GM19328 (cell line): ENCODE measurements around the gene IRAK2.
"Not testable (repeated sequence)": the region's sequence is repeated elsewhere in the genome, so short reads cannot be mapped to it uniquely, and the experiment has no call there.

Experiments
- ATAC-seq: cut with Tn5 transposase; IDR thresholded peaks from one replicate; pipeline ENCODE4 v1.9.1; 2021; ENCODE audit warnings: mild to moderate bottlenecking, moderate library complexity; ENCODE audit not compliant: unreplicated experiment

Gene IRAK2, protein sequence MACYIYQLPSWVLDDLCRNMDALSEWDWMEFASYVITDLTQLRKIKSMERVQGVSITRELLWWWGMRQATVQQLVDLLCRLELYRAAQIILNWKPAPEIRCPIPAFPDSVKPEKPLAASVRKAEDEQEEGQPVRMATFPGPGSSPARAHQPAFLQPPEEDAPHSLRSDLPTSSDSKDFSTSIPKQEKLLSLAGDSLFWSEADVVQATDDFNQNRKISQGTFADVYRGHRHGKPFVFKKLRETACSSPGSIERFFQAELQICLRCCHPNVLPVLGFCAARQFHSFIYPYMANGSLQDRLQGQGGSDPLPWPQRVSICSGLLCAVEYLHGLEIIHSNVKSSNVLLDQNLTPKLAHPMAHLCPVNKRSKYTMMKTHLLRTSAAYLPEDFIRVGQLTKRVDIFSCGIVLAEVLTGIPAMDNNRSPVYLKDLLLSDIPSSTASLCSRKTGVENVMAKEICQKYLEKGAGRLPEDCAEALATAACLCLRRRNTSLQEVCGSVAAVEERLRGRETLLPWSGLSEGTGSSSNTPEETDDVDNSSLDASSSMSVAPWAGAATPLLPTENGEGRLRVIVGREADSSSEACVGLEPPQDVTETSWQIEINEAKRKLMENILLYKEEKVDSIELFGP

GRCh38 chr3:10164546-10165393, at the start of gene IRAK2:
IRAK2 (plus strand) TSS chr3:10164919; CDS start chr3:10164955, 36 bp downstream.
- ATAC-seq = peak; percentile 71

DNA sequence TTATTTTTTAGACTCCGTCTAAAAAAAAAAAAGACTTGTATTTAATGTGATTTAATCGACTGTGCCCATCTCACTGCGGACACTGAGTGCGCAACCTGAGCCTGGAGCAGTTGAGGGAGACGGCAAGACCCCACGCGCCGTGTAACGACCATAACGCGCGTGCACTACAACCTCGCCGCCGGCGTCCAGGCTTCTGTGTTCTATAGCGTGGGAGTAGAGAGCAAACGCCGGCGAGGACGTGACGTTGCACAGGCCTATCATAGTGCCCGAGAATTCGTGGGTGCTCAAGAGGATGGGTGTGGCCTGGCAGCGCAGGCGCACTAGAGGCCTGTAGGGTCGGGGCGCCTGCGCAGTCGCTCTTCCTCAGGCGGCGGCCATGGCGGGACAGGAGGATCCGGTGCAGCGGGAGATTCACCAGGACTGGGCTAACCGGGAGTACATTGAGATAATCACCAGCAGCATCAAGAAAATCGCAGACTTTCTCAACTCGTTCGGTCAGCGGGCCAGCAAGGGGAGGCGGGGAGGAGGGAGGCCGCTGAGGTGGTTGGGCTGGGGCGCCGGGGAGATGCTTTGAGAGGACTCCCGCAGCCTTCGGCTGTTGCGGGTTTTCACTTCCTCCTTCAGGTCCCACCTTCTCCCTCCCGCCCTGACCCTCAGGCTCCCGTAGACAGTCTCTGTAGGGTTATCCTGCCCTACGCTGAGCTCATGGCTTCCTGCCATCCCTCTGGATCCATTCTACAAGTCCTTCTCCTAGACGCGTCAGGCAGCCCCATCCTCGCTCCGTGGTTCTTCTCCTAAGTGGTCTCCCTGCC, 49.2 kb upstream of the IRAK2 start, which contains the start of gene BRK1:
Gene BRK1 (plus strand): TSS at position 350 of the 812 bp plus-strand sequence. CDS start 27 bp downstream, at position 377.
- peak; percentile 91 for ATAC-seq

GRCh38 chr3:10116138-10116460, 48.6 kb upstream of the IRAK2 start:
- peak; percentile 4 for ATAC-seq

DNA sequence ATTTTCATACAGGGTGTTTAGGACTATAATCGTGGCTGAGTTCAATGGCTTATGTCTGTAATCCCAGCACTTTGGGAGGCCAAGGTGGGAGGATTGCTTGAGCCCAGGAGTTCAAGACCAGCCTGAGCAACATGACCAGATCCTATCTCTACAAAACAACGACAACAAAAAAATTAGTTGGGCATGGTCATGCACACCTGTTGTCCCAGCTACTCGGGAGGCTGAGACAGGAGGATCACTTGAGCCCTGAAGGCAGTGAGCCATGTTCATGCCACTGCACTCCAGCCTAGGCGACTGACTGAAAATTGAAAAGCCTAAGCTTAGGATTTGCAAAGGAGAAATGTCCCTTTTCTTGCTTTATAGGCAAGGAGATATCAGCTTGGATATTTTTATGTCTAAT, 47.8 kb upstream of the IRAK2 start:
- ATAC-seq = no peak

GRCh38 chr3:10119376-10119775, 45.3 kb upstream of the IRAK2 start:
- no peak for ATAC-seq

DNA sequence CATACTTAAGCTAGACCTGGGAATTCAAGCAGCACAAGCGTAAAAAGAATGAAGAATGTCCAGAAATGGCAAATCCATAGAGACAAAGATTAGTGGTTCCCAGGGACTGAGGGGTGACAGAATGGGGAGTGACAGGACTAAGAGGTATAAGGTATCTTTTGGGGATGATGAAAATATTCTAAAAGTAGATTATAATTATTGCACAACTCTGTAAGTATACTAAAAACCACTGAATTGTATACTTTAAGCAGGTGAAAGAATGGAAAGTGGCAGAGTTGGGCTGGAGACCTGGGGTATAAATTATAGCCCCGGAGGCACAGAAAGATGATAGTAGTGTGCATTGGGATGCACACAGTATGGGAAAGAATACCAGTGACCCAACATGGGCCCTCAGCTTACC, 43.7 kb upstream of the IRAK2 start:
- ATAC-seq = no peak

DNA sequence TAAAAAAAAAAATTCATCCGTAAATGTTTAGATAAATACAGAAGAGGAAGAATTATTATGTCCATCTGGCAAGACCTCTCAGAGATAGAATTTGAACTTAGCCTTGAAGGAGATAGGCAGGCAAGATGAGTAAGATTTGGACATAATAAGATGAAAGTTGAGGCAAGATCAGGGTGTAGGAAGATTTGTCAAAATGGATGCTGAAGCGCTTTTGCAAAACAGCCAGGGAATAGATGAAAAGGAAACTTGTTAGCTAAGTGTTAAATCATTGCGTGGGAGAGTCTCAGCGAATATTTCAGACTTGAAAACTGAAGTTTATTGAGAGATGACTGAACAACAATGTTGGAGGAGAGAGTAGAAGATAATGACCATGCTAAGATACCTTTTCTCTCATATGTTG, 42.0 kb upstream of the IRAK2 start:
- no peak for ATAC-seq

DNA sequence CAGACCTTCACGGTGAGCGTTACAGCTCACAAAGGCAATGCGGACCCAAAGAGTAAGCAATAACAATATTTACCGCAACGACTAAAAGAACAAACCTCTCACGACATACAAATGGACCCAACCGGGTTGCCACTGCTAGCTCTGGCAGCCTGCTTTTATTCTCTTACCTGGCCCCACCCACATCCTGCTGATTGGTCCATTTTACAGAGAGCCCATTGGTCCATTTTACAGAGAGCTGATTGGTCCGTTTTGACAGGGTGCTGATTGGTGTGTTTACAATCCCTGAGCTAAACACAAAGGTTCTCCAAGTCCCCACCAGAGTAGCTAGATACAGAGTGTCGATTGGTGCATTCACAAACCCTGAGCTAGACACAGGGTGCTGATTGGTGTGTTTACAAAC, 28.8 kb upstream of the IRAK2 start:
- ATAC-seq = not testable (repeated sequence)

- ATAC-seq = no peak
These were observed 28.2 kb upstream of the IRAK2 start for GRCh38 chr3:10136426-10137005.

GRCh38 chr3:10137178-10137577, 27.5 kb upstream of the IRAK2 start:
- no peak for ATAC-seq

DNA sequence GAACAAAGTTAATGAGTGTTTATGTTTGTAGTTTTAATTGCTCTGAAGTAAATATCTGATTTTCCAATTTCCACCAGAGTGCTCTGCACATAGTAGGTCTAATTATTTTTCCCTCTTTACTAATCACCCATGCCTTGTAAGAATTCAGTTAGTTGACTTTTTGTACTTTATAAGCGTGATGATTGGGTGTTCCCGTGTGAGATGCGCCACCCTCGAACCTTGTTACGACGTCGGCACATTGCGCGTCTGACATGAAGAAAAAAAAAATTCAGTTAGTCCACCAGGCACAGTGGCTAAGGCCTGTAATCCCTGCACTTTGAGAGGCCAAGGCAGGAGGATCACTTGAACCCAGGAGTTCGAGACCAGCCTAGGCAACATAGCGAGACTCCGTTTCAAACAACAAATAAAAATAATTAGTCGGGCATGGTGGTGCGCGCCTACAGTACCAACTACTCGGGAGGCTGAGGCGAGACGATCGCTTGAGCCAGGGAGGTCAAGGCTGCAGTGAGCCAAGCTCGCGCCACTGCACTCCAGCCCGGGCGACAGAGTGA, 23.6 kb upstream of the IRAK2 start:
- ATAC-seq = no peak

DNA sequence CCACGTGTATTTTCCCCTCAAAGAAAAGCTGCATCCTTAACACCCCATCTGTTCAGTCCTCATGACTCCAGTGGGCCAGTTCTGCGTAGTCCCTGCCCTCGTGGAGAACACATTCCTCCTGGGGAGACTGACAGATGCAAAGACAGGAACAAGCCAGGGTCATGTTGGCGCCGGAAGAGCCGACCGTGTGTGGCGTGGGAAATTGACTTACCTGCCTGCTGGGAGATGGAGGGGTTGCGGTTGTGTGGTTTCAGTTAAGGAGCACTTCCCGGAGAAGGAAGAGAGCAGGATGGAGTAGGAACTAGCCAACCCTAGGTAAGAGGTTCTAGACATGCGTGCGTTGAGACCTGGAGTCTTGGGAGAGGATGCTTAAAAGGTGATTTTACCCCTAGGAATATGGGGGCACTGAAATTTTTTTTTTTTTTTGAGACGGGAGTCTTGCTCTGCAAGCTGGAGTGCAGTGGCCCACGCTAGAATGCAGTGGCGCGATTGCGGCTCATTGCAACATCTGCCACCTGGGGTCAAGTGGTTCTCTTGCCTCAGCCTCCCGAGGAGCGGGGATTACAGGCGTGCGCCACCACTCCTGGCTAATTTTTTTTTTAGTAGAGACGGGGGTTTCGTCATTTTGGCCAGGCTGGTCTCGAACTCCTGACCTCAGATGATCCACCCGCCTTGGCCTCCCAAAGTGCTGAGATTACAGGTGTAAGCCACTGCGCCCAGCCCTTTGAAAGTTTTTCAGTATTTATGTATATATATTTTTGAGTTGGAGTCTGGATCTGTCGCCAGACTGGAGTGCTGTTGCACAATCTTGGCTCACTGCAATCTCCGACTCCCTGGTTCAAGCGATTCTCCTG, 21.8 kb upstream of the IRAK2 start:
- ATAC-seq = no peak

DNA sequence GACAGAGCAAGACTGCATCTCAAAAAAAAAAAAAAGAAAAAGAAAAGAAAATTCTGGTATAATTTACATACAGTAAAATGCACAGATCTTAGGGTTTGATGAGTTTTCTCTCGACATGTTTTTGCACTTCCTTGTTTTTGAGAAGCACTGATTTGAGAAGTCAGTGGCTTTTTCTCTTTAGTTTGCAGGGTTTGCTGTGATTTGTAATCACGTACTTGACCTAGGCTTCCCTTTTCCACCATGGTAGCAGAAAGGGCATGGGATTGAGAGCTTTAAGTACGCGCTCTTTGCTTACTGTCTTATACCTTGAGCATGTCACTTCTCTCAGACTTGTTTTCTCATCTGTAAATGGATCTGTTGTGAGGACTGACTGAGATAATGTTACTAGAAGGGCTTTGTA, 19.0 kb upstream of the IRAK2 start:
- ATAC-seq = no peak

GRCh38 chr3:10149226-10149625, 15.5 kb upstream of the IRAK2 start:
- no peak for ATAC-seq

DNA sequence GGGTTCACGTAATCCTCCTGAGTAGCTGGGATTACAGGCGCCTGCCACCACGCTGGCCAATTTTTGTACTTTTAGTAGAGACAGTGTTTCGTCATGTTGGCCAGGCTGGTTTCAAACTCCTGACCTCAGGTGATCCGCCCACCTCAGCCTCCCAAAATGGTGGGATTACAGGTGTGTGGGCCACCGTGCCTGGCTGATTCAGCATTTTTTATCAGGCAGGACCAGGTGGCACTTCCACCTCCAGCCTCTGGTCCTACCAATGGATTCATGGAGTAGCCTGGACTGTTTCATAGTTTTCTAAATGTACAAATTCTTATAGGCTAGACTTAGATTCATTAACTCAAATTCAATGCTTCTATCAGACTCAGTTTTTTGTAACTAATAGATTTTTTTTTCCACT, 13.7 kb upstream of the IRAK2 start:
- no peak for ATAC-seq

DNA sequence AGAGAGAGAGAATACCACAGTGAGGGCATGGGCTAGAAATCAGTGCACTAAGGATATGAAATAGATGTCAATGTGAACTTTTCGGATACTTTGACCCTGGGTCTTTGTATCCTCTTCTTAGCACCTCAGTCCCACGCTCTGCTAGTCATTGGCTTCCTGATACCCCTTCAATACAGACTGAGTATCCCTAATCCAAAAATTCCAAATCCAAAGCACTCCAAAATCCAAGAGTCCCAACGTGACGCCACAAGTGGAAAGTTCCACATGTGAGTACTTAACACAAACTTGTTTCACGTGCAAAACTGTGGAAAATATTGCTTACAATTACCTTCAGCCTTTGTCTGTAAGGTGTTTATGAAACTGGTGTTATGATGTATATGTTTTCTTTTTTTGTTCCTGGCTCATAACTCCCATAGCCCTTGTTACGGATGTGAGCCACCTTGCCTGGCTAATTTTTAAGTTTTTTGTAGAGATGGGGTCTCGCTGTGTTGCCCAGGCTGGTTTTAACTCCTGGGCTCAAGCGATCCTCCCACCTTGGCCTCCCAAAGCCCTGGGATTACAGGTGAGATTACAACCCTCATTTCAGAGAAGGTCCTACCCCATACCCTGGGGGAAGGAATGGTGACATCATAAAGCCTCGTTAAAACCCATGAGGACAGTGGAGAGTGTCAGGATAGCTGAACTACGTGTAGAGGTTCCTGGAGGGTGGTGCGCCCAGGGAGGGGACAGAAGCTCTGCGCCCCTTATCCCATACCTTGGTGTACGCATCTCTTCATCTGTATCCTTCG, 10.2 kb upstream of the IRAK2 start:
- ATAC-seq = no peak

- no peak for ATAC-seq
These were observed 9.6 kb upstream of the IRAK2 start for GRCh38 chr3:10155123-10155472.

GRCh38 chr3:10155658-10156057, 9.1 kb upstream of the IRAK2 start:
- ATAC-seq = no peak

DNA sequence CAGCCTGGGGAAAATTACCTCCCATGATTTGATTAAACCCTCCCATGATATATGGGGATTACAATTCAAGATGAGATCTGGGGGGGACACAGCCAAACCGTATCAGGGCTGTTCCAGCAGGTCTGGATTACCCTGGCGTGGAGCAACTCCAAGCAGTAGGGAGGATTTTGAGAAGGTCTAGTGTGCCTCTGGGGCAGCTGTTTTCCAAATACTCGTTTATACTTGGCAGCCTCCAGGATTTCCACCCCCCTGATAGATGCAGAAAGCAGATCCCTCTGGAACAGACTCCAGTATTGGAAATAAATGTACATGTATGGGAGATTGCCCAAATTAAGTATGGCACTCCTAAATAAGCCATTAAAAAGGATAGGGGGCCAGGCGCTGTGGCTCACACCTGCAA, 7.7 kb upstream of the IRAK2 start:
- ATAC-seq = no peak
